IMR-90 (cell line): ENCODE measurements around the gene CDH15. TPM values are rescaled to one million over a fixed set of nuclear protein-coding genes. Genes with fewer than 3 reads are reported as not detected.

Experiments
- ATAC-seq: fragments of 200-7000 bp; cut with Tn5 transposase; 2 replicates; pipeline ENCODE4 v1.9.1; 2020; ENCODE audit warnings: low read depth, mild to moderate bottlenecking, moderate library complexity
- BruUV-seq: library from RNA; stranded (reverse); fragments of 400-500 nt; replicated peaks from 2 replicates; lab custom pipeline; 2021; lab: Mats Ljungman, UMichigan
- CTCF ChIA-PET: fragments of 300-600 bp; formaldehyde crosslinking; extraction: SDS; loops from one replicate; lab custom pipeline; 2021; ENCODE audit warnings: antibody characterized with exemption; lab: Yijun Ruan, JAX
- POLR2A ChIA-PET: fragments of 300-600 bp; sonication (Branson Sonifier 250); formaldehyde crosslinking; loops from one replicate; lab custom pipeline; 2022; ENCODE audit warnings: antibody characterized with exemption; ENCODE audit not compliant: unreplicated experiment; lab: Charles Lee
- DNase-seq: peaks from one replicate; pipeline ENCODE4 v3.0.0; 2013
- H2AFZ ChIP-seq: replicated peaks from 2 replicates; pipeline ENCODE3; 2013; ENCODE audit warnings: low read length, mild to moderate bottlenecking; ENCODE audit not compliant: poor library complexity
- H2AK5ac ChIP-seq: 2 replicates; pipeline ENCODE4 v1.6.1; 2013; ENCODE audit warnings: low read depth, low read length, inconsistent platforms
- H2AK9ac ChIP-seq: replicated peaks from 2 replicates; pipeline ENCODE3; 2013; ENCODE audit warnings: mild to moderate bottlenecking, low read depth, low read length, moderate library complexity; ENCODE audit not compliant: poor library complexity
- H2BK120ac ChIP-seq: 2 replicates; pipeline ENCODE4 v1.6.1; 2013; ENCODE audit warnings: low read depth, low read length, inconsistent platforms
- H2BK15ac ChIP-seq: 3 replicates; pipeline ENCODE4 v1.6.1; 2013; ENCODE audit warnings: low read depth, low read length, inconsistent platforms
- H2BK20ac ChIP-seq: 2 replicates; pipeline ENCODE4 v1.6.1; 2013; ENCODE audit warnings: low read depth, mild to moderate bottlenecking, inconsistent platforms, low read length, moderate library complexity
- H2BK5ac ChIP-seq: 2 replicates; pipeline ENCODE4 v1.6.1; 2013; ENCODE audit warnings: mild to moderate bottlenecking, low read depth, low read length, inconsistent platforms; ENCODE audit not compliant: poor library complexity, severe bottlenecking
- H3K14ac ChIP-seq: replicated peaks from 2 replicates; pipeline ENCODE4 v1.6.1; 2013; ENCODE audit warnings: low read depth, low read length, inconsistent platforms
- H3K18ac ChIP-seq: 2 replicates; pipeline ENCODE4 v1.6.1; 2013; ENCODE audit warnings: low read depth, low read length, control low read depth
- H3K23ac ChIP-seq: 2 replicates; pipeline ENCODE4 v1.6.1; 2013; ENCODE audit warnings: low read depth, low read length, inconsistent platforms
- H3K27ac ChIP-seq: 2 replicates; pipeline ENCODE4 v1.5.1; 2013; ENCODE audit warnings: mild to moderate bottlenecking, control low read depth, low read length; ENCODE audit not compliant: insufficient read depth
- H3K27me3 ChIP-seq: 2 replicates; pipeline ENCODE4 v1.6.1; 2013; ENCODE audit warnings: low read length; ENCODE audit not compliant: control insufficient read depth, insufficient read depth
- H3K36me3 ChIP-seq: 2 replicates; pipeline ENCODE4 v1.6.1; 2013; ENCODE audit warnings: low read length, mixed read lengths; ENCODE audit not compliant: control insufficient read depth, insufficient read depth
- H3K4ac ChIP-seq: 2 replicates; pipeline ENCODE4 v1.6.1; 2013; ENCODE audit warnings: low read depth, low read length, inconsistent platforms
- H3K4me1 ChIP-seq: 2 replicates; pipeline ENCODE4 v1.6.1; 2013; ENCODE audit warnings: low read length, mixed read lengths; ENCODE audit not compliant: control insufficient read depth, insufficient read depth
- H3K4me2 ChIP-seq: 2 replicates; pipeline ENCODE4 v1.6.1; 2013; ENCODE audit warnings: low read depth, mild to moderate bottlenecking, control low read depth, low read length, moderate library complexity
- H3K4me3 ChIP-seq: 2 replicates; pipeline ENCODE4 v1.5.1; 2013; ENCODE audit warnings: low read depth, mild to moderate bottlenecking, control low read depth, low read length, moderate library complexity; ENCODE audit not compliant: insufficient read depth
- H3K56ac ChIP-seq: 2 replicates; pipeline ENCODE4 v1.6.1; 2013; ENCODE audit warnings: low read length, inconsistent platforms; ENCODE audit not compliant: insufficient read depth; ENCODE audit errors: extremely low read depth
- H3K79me1 ChIP-seq, 2 experiments: 2 replicates each; pipeline ENCODE4 v1.6.1; 2013; ENCODE audit warnings: low read length in 2 of 2, inconsistent platforms in 1 of 2, low read depth in 1 of 2
- H3K9ac ChIP-seq: 2 replicates; pipeline ENCODE4 v1.6.1; 2013; ENCODE audit warnings: low read depth, low read length, control low read depth
- H3K9me1 ChIP-seq: 2 replicates; pipeline ENCODE4 v1.6.1; 2013; ENCODE audit warnings: low read length, inconsistent platforms; ENCODE audit not compliant: insufficient read depth
- H3K9me3 ChIP-seq: 2 replicates; pipeline ENCODE4 v1.6.1; 2013; ENCODE audit warnings: low read length; ENCODE audit not compliant: control insufficient read depth, insufficient read depth
- H4K20me1 ChIP-seq: 2 replicates; pipeline ENCODE4 v1.6.1; 2013; ENCODE audit warnings: low read length, inconsistent platforms; ENCODE audit not compliant: insufficient read depth
- H4K5ac ChIP-seq: 2 replicates; pipeline ENCODE4 v1.6.1; 2013; ENCODE audit warnings: mild to moderate bottlenecking, low read depth, low read length, control low read depth
- H4K8ac ChIP-seq, 2 experiments: 2 replicates each; pipeline ENCODE4 v1.6.1; 2013; ENCODE audit warnings: low read depth in 2 of 2, low read length in 2 of 2, control low read depth in 1 of 2, inconsistent platforms in 1 of 2
- H4K91ac ChIP-seq: 2 replicates; pipeline ENCODE4 v1.6.1; 2013; ENCODE audit warnings: low read depth, low read length, inconsistent platforms; ENCODE audit not compliant: insufficient read depth
- BHLHE40 ChIP-seq: fragments of 150-350 bp; IDR thresholded peaks from 2 replicates; pipeline ENCODE4 v1.6.1; 2016; ENCODE audit warnings: mild to moderate bottlenecking, low read depth, low read length
- CEBPB ChIP-seq: IDR thresholded peaks from 2 replicates; pipeline ENCODE4 v1.6.1; 2012; ENCODE audit warnings: low read depth, low read length, improper control_type of control experiment
- CHD1 ChIP-seq: IDR thresholded peaks from 2 replicates; pipeline ENCODE4 v1.6.1; 2012; ENCODE audit warnings: low read depth, low read length, improper control_type of control experiment
- CTCF ChIP-seq: conservative IDR thresholded peaks from 2 replicates; pipeline ENCODE4 v1.5.1; 2012; ENCODE audit warnings: mild to moderate bottlenecking, low read depth, low read length, improper control_type of control experiment
- ELK1 ChIP-seq: fragments of 150-350 bp; IDR thresholded peaks from 2 replicates; pipeline ENCODE4 v1.6.1; 2016; ENCODE audit warnings: low read depth, mild to moderate bottlenecking, low read length, moderate library complexity, borderline replicate concordance
- MAFK ChIP-seq: IDR thresholded peaks from 2 replicates; pipeline ENCODE4 v1.6.1; 2012; ENCODE audit warnings: low read depth, low read length, improper control_type of control experiment
- MAZ ChIP-seq: IDR thresholded peaks from 2 replicates; pipeline ENCODE4 v1.6.1; 2012; ENCODE audit warnings: low read depth, mild to moderate bottlenecking, low read length, improper control_type of control experiment, moderate library complexity, borderline replicate concordance
- MXI1 ChIP-seq: IDR thresholded peaks from 2 replicates; pipeline ENCODE4 v1.6.1; 2012; ENCODE audit warnings: low read depth, mild to moderate bottlenecking, low read length, moderate library complexity, borderline replicate concordance
- NFE2L2 ChIP-seq: fragments of 150-350 bp; IDR thresholded peaks from 2 replicates; pipeline ENCODE4 v1.6.1; 2016; ENCODE audit warnings: low read depth, mild to moderate bottlenecking, low read length
- POLR2A ChIP-seq: IDR thresholded peaks from 2 replicates; pipeline ENCODE4 v1.6.1; 2012; ENCODE audit warnings: mild to moderate bottlenecking, low read depth, low read length
- RAD21 ChIP-seq: IDR thresholded peaks from 2 replicates; pipeline ENCODE4 v1.6.1; 2012; ENCODE audit warnings: low read length, improper control_type of control experiment
- RCOR1 ChIP-seq: IDR thresholded peaks from 2 replicates; pipeline ENCODE4 v1.6.1; 2012; ENCODE audit warnings: mild to moderate bottlenecking, low read length, improper control_type of control experiment; ENCODE audit not compliant: insufficient replicate concordance
- RFX5 ChIP-seq: IDR thresholded peaks from 2 replicates; pipeline ENCODE4 v1.8.0; 2012; ENCODE audit warnings: low read depth, mild to moderate bottlenecking, low read length, moderate library complexity
- SMC3 ChIP-seq: fragments of 150-350 bp; IDR thresholded peaks from 2 replicates; pipeline ENCODE4 v1.6.1; 2016; ENCODE audit warnings: low read depth, mild to moderate bottlenecking, antibody characterized with exemption, low read length, moderate library complexity
- USF2 ChIP-seq: fragments of 150-350 bp; IDR thresholded peaks from 2 replicates; pipeline ENCODE4 v1.6.1; 2017; ENCODE audit warnings: mild to moderate bottlenecking, antibody characterized with exemption, low read length, low read depth
- WGBS, 2 experiments: methylation state at CpG; one replicate each; pipeline versions ENCODE4 v1.1.5 to v1.1.7; 2013; ENCODE audit warnings: missing lambda C conversion rate in 2 of 2; ENCODE audit not compliant: insufficient read length in 1 of 2; ENCODE audit errors: extremely low coverage in 2 of 2; 5-methylcytosine and 5-hydroxymethylcytosine counted together
- dilution Hi-C: fragments of 300-500 bp; cut with HindIII; formaldehyde crosslinking; loops from one replicate; pipeline ENCODE4 v1.14.3; 2018; ENCODE audit warnings: low sequenced_read_pairs; ENCODE audit not compliant: unreplicated experiment
- in situ Hi-C: fragments of 300-500 bp; cut with MboI; formaldehyde crosslinking; loops from 3 replicates; pipeline ENCODE4 v1.14.3; 2019; ENCODE audit warnings: low sequenced_read_pairs, inconsistent platforms, mixed read lengths
- intact Hi-C: fragments of 100-400 bp; cut with micrococcal nuclease; formaldehyde crosslinking; loops from 2 replicates; pipeline ENCODE4 v1.10.0; 2022
- polyA plus RNA-seq, 3 experiments: library from polyadenylated mRNA; depleted of rRNA; stranded (reverse); fragments of >200 nt; gene quantifications; 2 replicates each; pipeline ENCODE4 v1.2.3, GENCODE V29; 2012; ENCODE audit warnings: low replicate concordance in 1 of 3
- total RNA-seq: library from RNA; depleted of rRNA; stranded (reverse); fragments of >200 nt; gene quantifications from 2 replicates; pipeline ENCODE4 v1.2.3, GENCODE V29; 2012

CDH15 gene
- total and polyA plus RNA-seq, 2 of the 4 experiments (the other 2 are of a cell fraction) = 0.18 to 0.62 TPM

- Histone ChIP-seq H4K91ac (no peak overlapping the region), H3K4me1 (0 out of 2 replicates have a peak, but pooled peaks cover 2% of the 10 kb centered on the region), H3K4me3 (no peak overlapping the region), H3K56ac (no peak overlapping the region), H2AFZ (no peak overlapping the region), H3K27me3 (no peaks in the 10 kb centered on the region), H3K36me3 (peaks cover 18% of the 10 kb centered on the region), H4K20me1 (no peaks in the 10 kb centered on the region), H2BK15ac (no peak overlapping the region), H2AK9ac (no peak overlapping the region), H3K4ac (no peak overlapping the region), H3K23ac (no peak overlapping the region), H4K5ac (no peak overlapping the region), H3K18ac (no peak overlapping the region), H2BK120ac (no peak overlapping the region), H3K27ac (no peak overlapping the region), H3K9ac (no peak overlapping the region), H3K9me3 (peaks cover 4% of the 10 kb centered on the region; the same call in 1 of the 2 replicates), H3K79me1 (peaks cover 10 to 24% of the 10 kb centered on the region in 2 experiments), H2BK20ac (no peak overlapping the region), H4K8ac (no peak overlapping the region), H2BK5ac (no peak overlapping the region), H3K14ac (no peak overlapping the region), H2AK5ac (no peak overlapping the region), H3K9me1 (0 out of 2 replicates have a peak, but pooled peaks cover 3% of the 10 kb centered on the region), H3K4me2 (no peak overlapping the region)
- POLR2A ChIA-PET = no interaction called here
- CTCF ChIA-PET = no interaction called here
- intact Hi-C loops (no loop called here), in situ Hi-C loops (no loop called here), dilution Hi-C loops (no loop called here)
- DNase-seq (no peak), ATAC-seq (no peak)
- WGBS, 2 experiments = no CpG with 5 or more reads among the region's 3 CpGs
- no TSS peak for BruUV-seq
- TF ChIP-seq RFX5 (no peak), BHLHE40 (no peak), MXI1 (no peak), USF2 (no peak), MAFK (no peak), MAZ (no peak), SMC3 (no peak), POLR2A (no peak), CEBPB (no peak), CTCF (no peak), NFE2L2 (no peak), RCOR1 (no peak), ELK1 (no peak), RAD21 (no peak), CHD1 (no peak)
These were observed 66.2 kb downstream of the CDH15 start for GRCh38 chr16:89237733-89238132.
